Measurements from ENCODE around the gene USH2A. TPM values are rescaled to one million over a fixed set of nuclear protein-coding genes. Genes with fewer than 3 reads are reported as not detected.

USH2A gene
- total RNA-seq, 4 donors from 2014 or later, result under 0.01 TPM; not detected in 3

DNA sequence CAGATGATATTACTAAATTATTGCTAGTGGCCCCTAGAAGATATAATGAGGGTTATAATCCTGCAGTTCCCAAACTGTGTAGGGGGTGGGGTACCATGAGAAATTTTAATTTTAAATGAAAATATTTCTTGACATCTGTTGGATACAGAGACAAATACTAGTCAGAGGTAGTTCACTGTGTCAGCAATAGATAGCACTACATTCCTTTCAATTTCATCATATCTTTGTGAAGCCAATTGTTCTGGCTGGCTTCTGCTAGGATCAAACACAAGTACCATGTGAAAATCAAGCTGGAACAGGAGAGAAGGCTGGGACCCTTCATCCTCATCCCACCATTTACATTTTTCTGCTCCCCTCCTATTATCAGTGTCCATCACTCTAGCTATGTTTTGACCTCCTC is 208.1 kb downstream of the USH2A start:
- Histone ChIP-seq H3K9me3 (no peaks in the 10 kb centered on the region), H3K27me3 (no peaks in the 10 kb centered on the region), H3K27ac (no peak overlapping the region), H3K36me3 (no peaks in the 10 kb centered on the region), H3K4me1 (no peaks in the 10 kb centered on the region), H3K4me3 (no peak overlapping the region)
- DNase-seq, result no peak
- in situ Hi-C loops (cut with MboI; ENCODE audit: low pct_ligation_motif_present in 1 of 4, low pct_unique_long_range_greater_than_20kb in 1 of 4, low sequenced_read_pairs in 3 of 4), result no loop called here
- TF ChIP-seq EP300 (IDR thresholded peaks at IDR 0.05; ENCODE audit: low read depth) (no peak), POLR2A (IDR thresholded peaks at IDR 0.05) (no peak), POLR2AphosphoS5 (IDR thresholded peaks at IDR 0.05) (no peak)
- TF ChIP-seq, protein P1, sequence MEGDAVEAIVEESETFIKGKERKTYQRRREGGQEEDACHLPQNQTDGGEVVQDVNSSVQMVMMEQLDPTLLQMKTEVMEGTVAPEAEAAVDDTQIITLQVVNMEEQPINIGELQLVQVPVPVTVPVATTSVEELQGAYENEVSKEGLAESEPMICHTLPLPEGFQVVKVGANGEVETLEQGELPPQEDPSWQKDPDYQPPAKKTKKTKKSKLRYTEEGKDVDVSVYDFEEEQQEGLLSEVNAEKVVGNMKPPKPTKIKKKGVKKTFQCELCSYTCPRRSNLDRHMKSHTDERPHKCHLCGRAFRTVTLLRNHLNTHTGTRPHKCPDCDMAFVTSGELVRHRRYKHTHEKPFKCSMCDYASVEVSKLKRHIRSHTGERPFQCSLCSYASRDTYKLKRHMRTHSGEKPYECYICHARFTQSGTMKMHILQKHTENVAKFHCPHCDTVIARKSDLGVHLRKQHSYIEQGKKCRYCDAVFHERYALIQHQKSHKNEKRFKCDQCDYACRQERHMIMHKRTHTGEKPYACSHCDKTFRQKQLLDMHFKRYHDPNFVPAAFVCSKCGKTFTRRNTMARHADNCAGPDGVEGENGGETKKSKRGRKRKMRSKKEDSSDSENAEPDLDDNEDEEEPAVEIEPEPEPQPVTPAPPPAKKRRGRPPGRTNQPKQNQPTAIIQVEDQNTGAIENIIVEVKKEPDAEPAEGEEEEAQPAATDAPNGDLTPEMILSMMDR (IDR thresholded peaks at IDR 0.05), result no peak
- intact Hi-C loops (cut with DNase I; ENCODE audit: low total_unique reads), result no loop called here

DNA sequence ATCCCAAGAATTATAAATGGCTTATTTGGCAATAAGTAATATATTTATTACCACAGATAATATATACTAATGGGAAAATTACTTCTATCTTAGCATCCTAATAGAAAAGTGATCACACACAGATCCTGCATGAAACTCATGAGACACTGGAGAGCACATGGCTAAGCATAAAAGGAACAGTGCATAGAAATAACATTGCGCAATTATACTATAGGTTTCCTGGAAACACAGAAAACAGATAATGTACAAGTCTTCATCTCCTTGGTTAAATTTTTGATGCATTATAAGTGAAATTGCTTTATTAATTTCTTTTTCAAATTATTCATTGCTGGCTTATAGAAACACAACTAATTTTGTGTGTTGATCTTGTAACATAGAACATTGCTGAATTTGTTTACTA is 210.4 kb downstream of the USH2A start:
- H3K4me3 ChIP-seq, result no peak overlapping the region
- H3K36me3 ChIP-seq, result no peaks in the 10 kb centered on the region
- no peak overlapping the region for H3K27ac ChIP-seq
- TF ChIP-seq, protein P1 (IDR thresholded peaks at IDR 0.05), result no peak
- TF ChIP-seq EP300 (IDR thresholded peaks at IDR 0.05; ENCODE audit: low read depth) (no peak), POLR2AphosphoS5 (IDR thresholded peaks at IDR 0.05) (no peak), POLR2A (IDR thresholded peaks at IDR 0.05) (no peak)
- in situ Hi-C loops (cut with MboI; ENCODE audit: low pct_ligation_motif_present in 1 of 4, low pct_unique_long_range_greater_than_20kb in 1 of 4, low sequenced_read_pairs in 3 of 4), result no loop called here
- no peaks in the 10 kb centered on the region for H3K27me3 ChIP-seq
- 98 to 100% methylated on average over 1 of the region's 1 CpG for WGBS, 2 donors (ENCODE audit: low coverage in 1 of 2)
- intact Hi-C loops (cut with DNase I; ENCODE audit: low total_unique reads), result no loop called here
- DNase-seq, result no peak
- H3K4me1 ChIP-seq, result no peaks in the 10 kb centered on the region
- H3K9me3 ChIP-seq, result no peaks in the 10 kb centered on the region

DNA sequence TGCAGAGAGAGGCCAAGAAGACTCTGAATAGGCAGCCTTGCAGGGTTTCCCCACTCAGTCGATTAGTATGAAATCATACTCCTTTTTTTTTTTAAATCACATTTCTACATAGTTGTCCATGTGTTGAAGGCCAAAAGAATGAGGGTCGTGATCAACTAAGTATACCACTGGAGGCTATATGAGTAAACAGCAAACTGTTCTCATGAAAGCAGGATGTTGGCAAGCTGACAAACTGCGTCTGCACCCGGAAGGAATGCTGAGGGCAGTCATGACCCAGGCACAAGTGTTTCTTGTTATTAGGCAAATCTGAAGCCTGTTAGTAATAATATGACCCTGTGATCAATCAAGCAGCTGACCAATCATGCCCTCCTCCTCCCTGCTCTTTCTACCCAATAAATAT is 213.2 kb downstream of the USH2A start:
- intact Hi-C loops (cut with DNase I; ENCODE audit: low total_unique reads) (no loop called here), in situ Hi-C loops (cut with MboI; ENCODE audit: low pct_ligation_motif_present in 1 of 4, low pct_unique_long_range_greater_than_20kb in 1 of 4, low sequenced_read_pairs in 3 of 4) (no loop called here)
- DNase-seq, result no peak
- TF ChIP-seq, protein P1 (IDR thresholded peaks at IDR 0.05), result no peak
- TF ChIP-seq POLR2A (IDR thresholded peaks at IDR 0.05) (no peak), EP300 (IDR thresholded peaks at IDR 0.05; ENCODE audit: low read depth) (no peak), POLR2AphosphoS5 (IDR thresholded peaks at IDR 0.05) (no peak)
- no peaks in the 10 kb centered on the region for H3K4me1 ChIP-seq
- H3K27me3 ChIP-seq, result no peaks in the 10 kb centered on the region
- no peaks in the 10 kb centered on the region for H3K36me3 ChIP-seq
- H3K27ac ChIP-seq, result no peak overlapping the region
- H3K9me3 ChIP-seq, result no peaks in the 10 kb centered on the region
- WGBS, 2 donors (ENCODE audit: low coverage in 1 of 2), result 35 to 50% methylated on average over 4 of the region's 4 CpGs
- H3K4me3 ChIP-seq, result no peak overlapping the region

- 71 to 88% methylated on average over 1 of the region's 1 CpG for WGBS, 2 donors (ENCODE audit: low coverage in 1 of 2)
- no peak for DNase-seq
- Histone ChIP-seq H3K27me3 (no peaks in the 10 kb centered on the region), H3K9me3 (no peaks in the 10 kb centered on the region), H3K4me1 (no peaks in the 10 kb centered on the region), H3K36me3 (no peaks in the 10 kb centered on the region), H3K27ac (no peak overlapping the region), H3K4me3 (no peak overlapping the region)
- intact Hi-C loops (cut with DNase I; ENCODE audit: low total_unique reads) (no loop called here), in situ Hi-C loops (cut with MboI; ENCODE audit: low pct_ligation_motif_present in 1 of 4, low pct_unique_long_range_greater_than_20kb in 1 of 4, low sequenced_read_pairs in 3 of 4) (no loop called here)
- TF ChIP-seq, protein P1 (IDR thresholded peaks at IDR 0.05), result no peak
- TF ChIP-seq POLR2AphosphoS5 (IDR thresholded peaks at IDR 0.05) (no peak), POLR2A (IDR thresholded peaks at IDR 0.05) (no peak), EP300 (IDR thresholded peaks at IDR 0.05; ENCODE audit: low read depth) (no peak)
These were observed 214.1 kb downstream of the USH2A start for GRCh38 chr1:216209125-216209524.

Data from transverse colon (tissue), 4 donors.